Body of pancreas (tissue), 4 donors: Measurements from ENCODE around the gene MEF2D. TPM values are rescaled to one million over a fixed set of nuclear protein-coding genes. Genes with fewer than 3 reads are reported as not detected.

Source experiments
- ATAC-seq: fragments of 150-250 bp; one replicate; pipeline ENCODE4 v1.9.1; 2016
- DNase-seq, 4 donors: peaks; one replicate each; pipeline ENCODE4 v3.0.0-alpha.2; 2019
- H3K27ac ChIP-seq, 4 donors: fragments of 200-600 bp; sonication (generic); 1 replicate in 3 of 4; 2 replicates in 1 of 4; pipeline versions ENCODE4 v1.5.1 to v1.6.1; 2016 to 2019; ENCODE audit warnings: mild to moderate bottlenecking in 1 of 4, mixed read lengths in 1 of 4, moderate library complexity in 1 of 4
- H3K27me3 ChIP-seq, 2 donors: fragments of 200-600 bp; sonication (generic); one replicate each; pipeline ENCODE4 v1.6.0; 2016; ENCODE audit warnings: mild to moderate bottlenecking in 1 of 2
- H3K36me3 ChIP-seq, 2 donors: fragments of 200-600 bp; sonication (generic); replicated peaks in 1 of 2; 2 replicates each; pipeline ENCODE4 v1.5.1; 2016; ENCODE audit warnings: low read depth in 2 of 2; ENCODE audit not compliant: insufficient read depth in 1 of 2
- H3K4me1 ChIP-seq: fragments of 200-600 bp; sonication (generic); one replicate; pipeline ENCODE4 v1.6.0; 2016
- H3K4me3 ChIP-seq, 2 donors: fragments of 200-600 bp; sonication (generic); 1 replicate in 1 of 2; 2 replicates in 1 of 2; pipeline ENCODE4 v1.5.1; 2016 to 2019
- H3K9me3 ChIP-seq, 3 donors: fragments of 200-600 bp; sonication (generic); 1 replicate in 2 of 3; 2 replicates in 1 of 3; pipeline ENCODE4 v1.5.1; 2016
- POLR2A ChIP-seq, 3 donors: fragments of 450-650 bp; IDR thresholded peaks; one replicate each; pipeline ENCODE4 v1.6.1; 2016; ENCODE audit warnings: antibody characterized with exemption in 3 of 3, mild to moderate bottlenecking in 2 of 3
- WGBS, 2 donors: methylation state at CpG; one replicate each; pipeline ENCODE4 v1.1.5; 2017; 5-methylcytosine and 5-hydroxymethylcytosine counted together
- intact Hi-C: fragments of 100-400 bp; cut with DNase I; formaldehyde crosslinking; loops from one replicate; pipeline ENCODE4 v1.15.1; 2023
- total RNA-seq, 2 donors: library from RNA; depleted of rRNA; stranded (reverse); fragments of >200 nt; gene quantifications; one replicate each; pipeline ENCODE4 v1.1.0, GENCODE V29; 2016
- TF ChIP-seq, protein P1 (sequence below), 7 experiments: fragments of 450-650 bp in 4 of 7; fragments of 200-600 bp in 3 of 7; sonication (generic) in 3 of 7; IDR thresholded peaks; one replicate each; pipeline ENCODE4 v1.5.1; 2016 to 2019; ENCODE audit warnings: antibody characterized with exemption in 7 of 7

MEF2D gene
- total RNA-seq, 2 donors from 2014 or later, result 15.6 to 18.1 TPM

DNA sequence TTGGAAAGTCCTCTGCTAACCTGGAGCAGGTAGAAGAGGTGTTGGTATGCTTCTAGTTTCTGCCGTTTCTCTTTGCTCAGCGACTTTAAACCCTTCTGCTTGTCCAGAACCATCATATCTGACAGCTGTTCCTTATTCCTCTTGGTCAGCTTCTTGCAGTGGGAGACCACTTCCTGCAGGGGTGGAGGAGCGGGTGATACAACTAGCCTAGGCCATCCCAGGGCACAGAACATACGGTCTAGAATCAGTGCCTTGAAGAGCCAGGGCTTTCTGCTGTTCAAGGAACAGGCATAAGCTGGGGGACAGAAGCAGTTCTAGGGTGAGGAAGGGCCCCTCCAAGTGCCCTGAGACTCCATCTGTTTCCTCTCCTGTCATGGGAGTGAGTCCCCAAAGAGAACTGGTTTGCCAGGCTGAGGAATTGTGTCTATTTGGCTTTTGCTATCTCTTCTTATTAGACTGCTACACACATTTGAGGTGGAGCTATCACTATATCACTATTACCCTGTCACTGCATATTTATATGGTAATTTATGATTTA lies 39.3 kb upstream of the MEF2D start:
- Histone ChIP-seq H3K4me3 (no peak overlapping the region), H3K4me1 (no peaks in the 10 kb centered on the region), H3K27me3 (no peaks in the 10 kb centered on the region), H3K9me3 (no peaks in the 10 kb centered on the region), H3K36me3 (no peaks in the 10 kb centered on the region), H3K27ac (no peak overlapping the region)
- intact Hi-C loops, result no loop called here
- TF ChIP-seq, protein P1, sequence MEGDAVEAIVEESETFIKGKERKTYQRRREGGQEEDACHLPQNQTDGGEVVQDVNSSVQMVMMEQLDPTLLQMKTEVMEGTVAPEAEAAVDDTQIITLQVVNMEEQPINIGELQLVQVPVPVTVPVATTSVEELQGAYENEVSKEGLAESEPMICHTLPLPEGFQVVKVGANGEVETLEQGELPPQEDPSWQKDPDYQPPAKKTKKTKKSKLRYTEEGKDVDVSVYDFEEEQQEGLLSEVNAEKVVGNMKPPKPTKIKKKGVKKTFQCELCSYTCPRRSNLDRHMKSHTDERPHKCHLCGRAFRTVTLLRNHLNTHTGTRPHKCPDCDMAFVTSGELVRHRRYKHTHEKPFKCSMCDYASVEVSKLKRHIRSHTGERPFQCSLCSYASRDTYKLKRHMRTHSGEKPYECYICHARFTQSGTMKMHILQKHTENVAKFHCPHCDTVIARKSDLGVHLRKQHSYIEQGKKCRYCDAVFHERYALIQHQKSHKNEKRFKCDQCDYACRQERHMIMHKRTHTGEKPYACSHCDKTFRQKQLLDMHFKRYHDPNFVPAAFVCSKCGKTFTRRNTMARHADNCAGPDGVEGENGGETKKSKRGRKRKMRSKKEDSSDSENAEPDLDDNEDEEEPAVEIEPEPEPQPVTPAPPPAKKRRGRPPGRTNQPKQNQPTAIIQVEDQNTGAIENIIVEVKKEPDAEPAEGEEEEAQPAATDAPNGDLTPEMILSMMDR (IDR thresholded peaks at IDR 0.05), result no peak
- no peak for TF ChIP-seq POLR2A (IDR thresholded peaks at IDR 0.05)
- 80 to 100% methylated on average over 3 to 4 of the region's 4 CpGs for WGBS, 2 donors
- DNase-seq, result no peak
- no peak for ATAC-seq

DNA sequence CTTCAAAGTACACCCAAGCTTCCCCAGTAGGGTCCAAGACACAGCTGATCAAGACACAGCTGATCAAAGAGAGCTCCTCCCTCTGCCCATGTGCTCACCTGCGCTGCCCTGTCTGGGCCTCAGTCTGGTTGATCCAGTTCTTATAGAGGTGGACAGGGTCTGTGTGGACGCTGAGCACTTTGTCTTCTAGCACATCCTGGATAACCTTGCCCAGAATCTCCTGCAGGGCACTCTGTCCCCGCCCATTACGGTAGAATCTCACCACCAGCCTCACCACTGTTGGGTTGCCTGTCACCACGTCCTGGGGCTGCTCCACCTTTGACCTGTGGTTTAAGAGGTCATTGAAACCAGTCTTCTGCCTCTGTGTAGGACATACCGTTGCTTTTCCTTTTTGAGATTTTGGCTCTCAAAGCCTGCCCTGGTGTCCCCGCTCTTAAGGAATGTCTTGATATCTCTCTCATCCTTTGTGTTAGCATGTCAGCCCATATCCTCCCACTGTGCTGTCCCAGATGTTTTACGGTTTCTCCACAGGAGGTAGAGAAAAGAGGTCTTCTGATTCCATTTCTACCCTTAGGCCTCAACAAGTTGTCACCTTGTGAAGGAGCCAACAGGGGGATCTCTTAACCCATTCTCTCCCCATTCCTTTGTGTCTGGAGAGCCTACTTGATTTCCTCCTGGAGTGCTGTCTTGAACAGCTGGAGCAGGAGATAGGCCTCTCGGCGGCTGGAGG lies 38.3 kb upstream of the MEF2D start:
- H3K4me1 ChIP-seq, result no peaks in the 10 kb centered on the region
- no peak overlapping the region for H3K4me3 ChIP-seq
- intact Hi-C loops, result no loop called here
- no peaks in the 10 kb centered on the region for H3K36me3 ChIP-seq
- 89 to 91% methylated on average over 10 of the region's 10 CpGs for WGBS, 2 donors
- TF ChIP-seq, protein P1 (IDR thresholded peaks at IDR 0.05), result no peak
- TF ChIP-seq POLR2A (IDR thresholded peaks at IDR 0.05), result no peak
- no peaks in the 10 kb centered on the region for H3K27me3 ChIP-seq
- no peak for ATAC-seq
- DNase-seq, result no peak
- no peak overlapping the region for H3K27ac ChIP-seq
- H3K9me3 ChIP-seq, result no peaks in the 10 kb centered on the region

- H3K27me3 ChIP-seq, result no peaks in the 10 kb centered on the region
- TF ChIP-seq, protein P1 (IDR thresholded peaks at IDR 0.05), result no peak
- TF ChIP-seq POLR2A (IDR thresholded peaks at IDR 0.05), result no peak
- intact Hi-C loops, result no loop called here
- ATAC-seq (no peak), DNase-seq (no peak)
- H3K4me3 ChIP-seq, result no peak overlapping the region
- 86 to 92% methylated on average over 7 to 9 of the region's 9 CpGs for WGBS, 2 donors
- no peak overlapping the region for H3K27ac ChIP-seq
- no peaks in the 10 kb centered on the region for H3K36me3 ChIP-seq
- H3K4me1 ChIP-seq, result no peaks in the 10 kb centered on the region
- H3K9me3 ChIP-seq, result no peaks in the 10 kb centered on the region
Observed at GRCh38 chr1:156537027-156537426, 36.5 kb upstream of the MEF2D start.

DNA sequence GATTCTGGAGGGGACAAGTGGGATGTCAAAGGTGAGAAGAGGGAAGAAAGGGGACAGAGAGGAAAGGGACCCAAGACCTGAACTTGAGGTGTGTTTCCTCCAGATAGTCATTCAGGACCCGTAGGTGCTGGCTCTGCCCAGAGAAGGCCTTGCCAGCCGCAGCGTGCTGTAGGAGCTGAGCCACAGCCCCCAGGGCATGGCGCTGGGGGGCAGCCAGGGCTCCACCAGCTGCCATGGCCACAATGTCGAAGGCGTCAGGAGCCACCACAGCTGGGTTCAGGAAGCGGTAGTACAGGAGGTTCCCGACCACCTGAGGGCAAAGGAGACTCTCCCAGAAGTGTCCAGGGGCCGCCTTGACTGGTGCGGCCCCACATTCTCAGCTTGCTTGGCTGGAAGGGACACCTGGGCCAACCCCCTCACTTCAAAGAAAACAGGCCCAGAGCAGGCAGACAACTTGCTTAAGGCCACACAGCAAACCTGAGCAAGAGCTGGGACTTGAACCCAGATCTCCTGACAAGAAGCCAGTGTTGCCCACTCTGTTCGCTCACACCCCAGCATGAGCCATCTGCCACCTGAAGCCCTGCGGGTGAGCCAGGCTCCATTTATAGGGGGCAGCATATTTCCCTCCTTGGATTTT lies 34.0 kb upstream of the MEF2D start:
- Histone ChIP-seq H3K27ac (no peak overlapping the region), H3K4me3 (no peak overlapping the region), H3K9me3 (no peaks in the 10 kb centered on the region), H3K36me3 (no peaks in the 10 kb centered on the region), H3K27me3 (no peaks in the 10 kb centered on the region), H3K4me1 (no peaks in the 10 kb centered on the region)
- 86 to 92% methylated on average over 8 to 12 of the region's 12 CpGs for WGBS, 2 donors
- intact Hi-C loops, result no loop called here
- ATAC-seq, result no peak
- TF ChIP-seq, protein P1 (IDR thresholded peaks at IDR 0.05), result no peak
- TF ChIP-seq POLR2A (IDR thresholded peaks at IDR 0.05), result no peak
- no peak for DNase-seq
